Esophagus muscularis mucosa (tissue), 4 donors: ENCODE data around the gene ISY1. TPM values are rescaled to one million over a fixed set of nuclear protein-coding genes. Genes with fewer than 3 reads are reported as not detected.
"Not testable (repeated sequence)": the region's sequence is repeated elsewhere in the genome, so short reads cannot be mapped to it uniquely, and the experiment has no call there.

Source experiments
- DNase-seq: peaks from one replicate; pipeline ENCODE4 v3.0.0-alpha.2; 2017; ENCODE audit errors: extremely low spot score
- H3K27ac ChIP-seq, 4 donors: fragments of 200-600 bp; sonication (generic); replicated peaks in 1 of 4; 1 replicate in 3 of 4; 2 replicates in 1 of 4; pipeline ENCODE4 v1.5.1; 2016 to 2019; ENCODE audit warnings: mild to moderate bottlenecking in 1 of 4
- H3K27me3 ChIP-seq, 4 donors: fragments of 200-600 bp; sonication (generic); one replicate each; pipeline versions ENCODE4 v1.5.1 to v1.6.0; 2016 to 2019
- H3K36me3 ChIP-seq, 4 donors: fragments of 200-600 bp; sonication (generic); one replicate each; pipeline ENCODE4 v1.5.1; 2016 to 2019
- H3K4me1 ChIP-seq, 4 donors: fragments of 200-600 bp; sonication (generic); one replicate each; pipeline ENCODE4 v1.5.1; 2016 to 2019
- H3K4me3 ChIP-seq, 4 donors: fragments of 200-600 bp; sonication (generic); 1 replicate in 2 of 4; 2 replicates in 2 of 4; pipeline ENCODE4 v1.5.1; 2016 to 2019; ENCODE audit warnings: mild to moderate bottlenecking in 4 of 4, moderate library complexity in 1 of 4
- H3K9me3 ChIP-seq, 4 donors: fragments of 200-600 bp; sonication (generic); 1 replicate in 3 of 4; 2 replicates in 1 of 4; pipeline ENCODE4 v1.5.1; 2016 to 2019
- EP300 ChIP-seq: sonication (generic); formaldehyde crosslinking; IDR thresholded peaks from one replicate; pipeline ENCODE4 v1.6.1; 2017; ENCODE audit warnings: antibody characterized with exemption
- POLR2A ChIP-seq: fragments of 450-650 bp; IDR thresholded peaks from one replicate; pipeline ENCODE4 v1.6.1; 2017; ENCODE audit warnings: antibody characterized with exemption, moderate library complexity, mild to moderate bottlenecking, low read depth
- POLR2AphosphoS5 ChIP-seq, 2 donors: sonication (generic); formaldehyde crosslinking; IDR thresholded peaks; one replicate each; pipeline ENCODE4 v1.6.1; 2017; ENCODE audit warnings: antibody characterized with exemption in 2 of 2
- WGBS: methylation state at CpG from one replicate; pipeline ENCODE4 v1.1.5; 2018; 5-methylcytosine and 5-hydroxymethylcytosine counted together
- intact Hi-C: fragments of 100-400 bp; cut with DNase I; formaldehyde crosslinking; loops from one replicate; pipeline ENCODE4 v1.15.1; 2023
- total RNA-seq, 4 donors: library from RNA; depleted of rRNA; stranded (reverse); fragments of >200 nt; gene quantifications; one replicate each; pipeline versions ENCODE4 v1.1.0 to v1.2.1, GENCODE V29; 2016
- TF ChIP-seq, protein P1 (sequence below), 3 experiments: fragments of 200-600 bp in 2 of 3; fragments of 450-650 bp in 1 of 3; sonication (generic) in 2 of 3; IDR thresholded peaks; one replicate each; pipeline ENCODE4 v1.5.1; 2017 to 2019; ENCODE audit warnings: antibody characterized with exemption in 3 of 3, mild to moderate bottlenecking in 2 of 3, moderate library complexity in 1 of 3

The ISY1 gene
- total RNA-seq, 4 donors from 2014 or later, result 15.4 to 26.7 (median 18.4) TPM

DNA sequence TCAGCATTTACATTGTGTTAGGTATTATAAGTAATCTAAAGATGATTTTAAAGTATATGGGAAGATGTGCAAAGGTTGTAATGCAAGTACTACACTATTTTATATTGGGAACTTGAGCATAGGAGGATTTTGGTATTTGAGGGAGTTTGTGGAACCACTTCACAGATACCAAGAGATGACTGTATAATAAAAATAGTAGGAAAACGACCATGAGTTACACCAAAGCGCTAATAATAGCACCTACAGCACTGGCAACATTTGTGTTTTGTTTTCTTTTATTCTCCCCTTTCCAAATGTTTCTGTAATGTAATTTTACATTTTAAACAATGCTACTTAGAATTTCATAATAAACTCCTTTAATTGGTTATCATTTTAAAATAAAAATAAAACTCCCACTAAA lies 12.3 kb upstream of the ISY1 start:
- H3K36me3 ChIP-seq, result peaks cover 29 to 49% (median 44%) of the 10 kb centered on the region in 4 donors
- TF ChIP-seq, protein P1, sequence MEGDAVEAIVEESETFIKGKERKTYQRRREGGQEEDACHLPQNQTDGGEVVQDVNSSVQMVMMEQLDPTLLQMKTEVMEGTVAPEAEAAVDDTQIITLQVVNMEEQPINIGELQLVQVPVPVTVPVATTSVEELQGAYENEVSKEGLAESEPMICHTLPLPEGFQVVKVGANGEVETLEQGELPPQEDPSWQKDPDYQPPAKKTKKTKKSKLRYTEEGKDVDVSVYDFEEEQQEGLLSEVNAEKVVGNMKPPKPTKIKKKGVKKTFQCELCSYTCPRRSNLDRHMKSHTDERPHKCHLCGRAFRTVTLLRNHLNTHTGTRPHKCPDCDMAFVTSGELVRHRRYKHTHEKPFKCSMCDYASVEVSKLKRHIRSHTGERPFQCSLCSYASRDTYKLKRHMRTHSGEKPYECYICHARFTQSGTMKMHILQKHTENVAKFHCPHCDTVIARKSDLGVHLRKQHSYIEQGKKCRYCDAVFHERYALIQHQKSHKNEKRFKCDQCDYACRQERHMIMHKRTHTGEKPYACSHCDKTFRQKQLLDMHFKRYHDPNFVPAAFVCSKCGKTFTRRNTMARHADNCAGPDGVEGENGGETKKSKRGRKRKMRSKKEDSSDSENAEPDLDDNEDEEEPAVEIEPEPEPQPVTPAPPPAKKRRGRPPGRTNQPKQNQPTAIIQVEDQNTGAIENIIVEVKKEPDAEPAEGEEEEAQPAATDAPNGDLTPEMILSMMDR (IDR thresholded peaks at IDR 0.05), result no peak
- TF ChIP-seq POLR2A (no peak), POLR2AphosphoS5 (IDR thresholded peaks at IDR 0.05) (no peak), EP300 (no peak)
- no peaks in the 10 kb centered on the region for H3K9me3 ChIP-seq
- WGBS, result 36% methylated on average over 2 of the region's 2 CpGs
- DNase-seq, result no peak
- H3K4me3 ChIP-seq, result peak overlapping the region in 1 of 4 donors; percentile 8
- H3K27me3 ChIP-seq, result no peaks in the 10 kb centered on the region
- intact Hi-C loops, result no loop called here
- peak overlapping the region in 2 of 4 donors; percentile 42 to 59 for H3K27ac ChIP-seq
- H3K4me1 ChIP-seq, result peaks cover 64 to 82% (median 78%) of the 10 kb centered on the region in 4 donors

DNA sequence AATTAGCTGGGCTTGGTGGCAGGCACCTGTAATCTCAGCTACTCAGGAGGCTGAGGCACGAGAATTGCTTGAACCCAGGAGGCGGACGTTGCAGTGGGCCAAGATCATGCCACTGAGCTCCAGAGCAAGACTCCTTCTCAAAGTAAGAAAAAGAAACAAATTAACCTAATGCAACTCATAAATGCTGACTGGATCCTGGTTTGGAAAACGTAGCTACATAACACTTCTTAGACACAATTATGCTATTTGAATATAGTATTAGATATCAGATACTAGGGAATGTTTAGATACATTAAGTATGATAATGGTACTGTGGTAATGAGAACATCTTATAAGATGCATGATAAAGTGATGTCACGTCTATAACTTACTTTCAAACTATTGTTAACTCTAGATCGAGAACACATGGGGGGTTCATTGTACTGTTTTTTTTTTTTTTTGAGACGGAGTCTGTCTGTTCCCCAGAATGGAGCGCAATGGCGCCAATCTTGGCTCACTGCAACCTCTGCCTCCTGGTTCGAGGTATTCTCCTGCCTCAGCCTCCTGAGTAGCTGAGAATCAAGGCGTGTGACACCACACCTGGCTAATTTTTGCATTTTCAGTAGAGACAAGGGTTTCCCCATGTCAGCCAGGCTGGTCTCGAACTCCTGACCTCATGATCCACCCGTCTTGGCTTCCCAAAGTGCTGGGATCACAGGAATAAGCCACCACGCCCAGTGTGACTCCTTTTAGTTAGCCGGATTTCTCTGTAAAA lies 5.9 kb upstream of the ISY1 start:
- no peak for DNase-seq
- H3K9me3 ChIP-seq, result no peaks in the 10 kb centered on the region
- peaks cover 20 to 30% (median 23%) of the 10 kb centered on the region in 4 donors for H3K4me1 ChIP-seq
- no peak overlapping the region for H3K4me3 ChIP-seq
- intact Hi-C loops, result no loop called here
- H3K36me3 ChIP-seq, result peaks cover 45 to 73% (median 67%) of the 10 kb centered on the region in 4 donors
- no peak overlapping the region for H3K27ac ChIP-seq
- TF ChIP-seq POLR2A, result no peak
- no peak for TF ChIP-seq POLR2AphosphoS5 (IDR thresholded peaks at IDR 0.05)
- no peak for TF ChIP-seq EP300
- TF ChIP-seq, protein P1 (IDR thresholded peaks at IDR 0.05), result no peak
- no peaks in the 10 kb centered on the region for H3K27me3 ChIP-seq
- WGBS, result 81% methylated on average over 15 of the region's 15 CpGs

DNA sequence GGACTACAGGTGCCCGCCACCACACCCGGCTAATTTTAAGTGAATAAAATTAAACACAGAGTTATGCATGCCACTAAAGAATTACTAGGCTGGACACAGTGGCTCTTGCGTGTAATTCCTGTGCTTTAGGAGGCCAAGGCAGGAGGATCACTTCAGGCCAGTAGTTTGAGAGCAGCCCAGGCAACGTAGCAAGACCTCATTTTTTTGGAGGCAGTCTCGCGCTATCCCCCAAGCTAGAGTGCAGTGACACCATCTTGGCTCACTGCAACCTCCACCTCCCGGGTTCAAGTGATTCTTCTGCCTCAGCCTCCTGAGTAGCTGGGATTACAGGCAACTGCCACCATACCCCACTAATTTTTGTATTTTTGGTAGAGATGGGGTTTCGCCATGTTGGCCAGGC lies 4.7 kb upstream of the ISY1 start:
- H3K4me3 ChIP-seq, H3K27ac ChIP-seq, DNase-seq, H3K9me3 ChIP-seq, H3K27me3 ChIP-seq, intact Hi-C loops: not testable (repeated sequence)
- H3K4me1 ChIP-seq, result peaks cover 10 to 22% (median 14%) of the 10 kb centered on the region in 4 donors
- H3K36me3 ChIP-seq, result peaks cover 33 to 61% (median 56%) of the 10 kb centered on the region in 4 donors
- 92% methylated on average over 8 of the region's 8 CpGs for WGBS

DNA sequence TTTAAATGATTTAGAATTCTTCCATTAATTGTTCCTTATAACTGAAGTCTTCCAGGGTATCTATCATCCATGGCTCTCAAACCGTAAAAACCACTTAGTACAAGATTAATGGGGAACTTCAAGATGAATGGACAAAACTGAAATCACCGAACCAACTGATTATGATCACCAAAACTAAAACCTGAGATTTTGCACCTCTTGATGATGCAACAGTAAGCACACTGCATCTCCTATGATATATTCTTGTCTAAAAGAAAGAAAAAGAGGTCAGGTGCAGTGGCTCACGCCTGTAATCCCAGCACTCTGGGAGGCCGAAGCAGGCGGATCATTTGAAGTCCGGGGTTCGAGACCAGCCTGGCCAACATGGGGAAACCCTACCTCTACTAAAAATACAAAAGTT lies 3.6 kb upstream of the ISY1 start:
- H3K27me3 ChIP-seq, result no peaks in the 10 kb centered on the region
- H3K36me3 ChIP-seq, result peaks cover 23 to 50% (median 45%) of the 10 kb centered on the region in 4 donors
- peaks cover 20 to 25% (median 20%) of the 10 kb centered on the region in 4 donors for H3K4me1 ChIP-seq
- TF ChIP-seq, protein P1 (IDR thresholded peaks at IDR 0.05), result no peak
- TF ChIP-seq POLR2A, result no peak
- TF ChIP-seq POLR2AphosphoS5 (IDR thresholded peaks at IDR 0.05), result no peak
- TF ChIP-seq EP300, result no peak
- no peak overlapping the region for H3K27ac ChIP-seq
- no peak overlapping the region for H3K4me3 ChIP-seq
- no peak for DNase-seq
- H3K9me3 ChIP-seq, result no peaks in the 10 kb centered on the region
- intact Hi-C loops, result no loop called here
- 89% methylated on average over 7 of the region's 7 CpGs for WGBS

DNA sequence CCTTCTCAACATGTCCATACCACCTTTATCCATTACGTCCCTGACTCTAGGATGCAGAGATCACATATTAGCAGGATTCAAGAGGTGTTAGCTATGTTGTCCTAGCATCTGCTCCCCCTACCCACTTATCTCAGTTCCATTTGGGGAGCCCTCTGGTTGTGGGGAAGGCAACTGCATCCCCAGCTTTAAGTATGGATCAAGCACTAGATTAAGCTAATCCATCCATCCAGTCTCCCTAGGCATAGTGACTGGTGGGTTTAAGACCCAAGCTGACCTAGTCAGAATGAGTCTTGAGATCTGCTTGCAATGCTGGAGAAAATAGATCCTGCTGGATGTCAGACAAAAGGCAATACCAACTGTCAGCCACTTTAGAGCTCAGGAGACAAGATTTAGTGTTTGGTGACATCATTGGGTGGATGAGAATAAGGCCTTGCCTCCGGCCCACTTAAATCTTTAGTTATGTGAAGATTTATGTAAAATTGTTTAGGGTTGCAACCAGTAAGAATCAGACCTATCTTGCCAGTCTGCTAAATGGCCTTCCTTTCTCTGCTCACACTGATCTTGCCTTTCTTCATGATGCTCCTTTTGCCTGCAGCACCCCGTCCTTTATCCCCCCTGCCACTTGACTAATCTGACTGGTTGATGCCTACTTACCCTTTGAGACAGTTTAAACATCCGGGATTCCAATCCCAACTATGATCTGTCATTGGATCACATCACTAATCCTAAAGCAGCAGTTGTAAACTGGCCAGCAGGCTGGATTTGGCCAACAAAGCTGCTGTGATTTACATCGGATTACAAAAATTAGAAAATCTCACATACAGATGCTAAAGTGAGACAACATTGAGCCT lies 2.1 kb upstream of the ISY1 start:
- Histone ChIP-seq H3K9me3 (no peaks in the 10 kb centered on the region), H3K4me3 (no peak overlapping the region), H3K27ac (peak overlapping the region in 3 of 4 donors; percentile 93 to 97 (median 95)), H3K27me3 (no peaks in the 10 kb centered on the region), H3K36me3 (peaks cover 25 to 44% (median 39%) of the 10 kb centered on the region in 4 donors), H3K4me1 (peaks cover 24 to 31% (median 27%) of the 10 kb centered on the region in 4 donors)
- DNase-seq, result no peak
- WGBS, result 72% methylated on average over 5 of the region's 5 CpGs
- intact Hi-C loops, result no loop called here
- TF ChIP-seq POLR2AphosphoS5 (IDR thresholded peaks at IDR 0.05) (no peak), POLR2A (no peak), EP300 (no peak)
- TF ChIP-seq, protein P1 (IDR thresholded peaks at IDR 0.05), result no peak
